GM23248 (cell line): Measurements from ENCODE around the gene MYBPH. TPM values are rescaled to one million over a fixed set of nuclear protein-coding genes. Genes with fewer than 3 reads are reported as not detected.

Source experiments
- DNase-seq: peaks from one replicate; pipeline ENCODE4 v3.0.0-alpha.2; 2015
- H2AFZ ChIP-seq: fragments of 200-600 bp; sonication (generic); 2 replicates; pipeline ENCODE4 v1.6.1; 2016; ENCODE audit warnings: antibody characterized with exemption
- H3F3A ChIP-seq: fragments of 200-600 bp; sonication (generic); 2 replicates; pipeline ENCODE4 v1.6.1; 2016; ENCODE audit warnings: mild to moderate bottlenecking, antibody characterized with exemption, mixed run types; ENCODE audit not compliant: insufficient read depth
- H3K27ac ChIP-seq: fragments of 200-600 bp; sonication (generic); 2 replicates; pipeline ENCODE4 v1.5.1; 2016; ENCODE audit warnings: mild to moderate bottlenecking
- H3K27me3 ChIP-seq: fragments of 200-600 bp; sonication (generic); replicated peaks from 2 replicates; pipeline ENCODE4 v1.6.1; 2016; ENCODE audit warnings: mild to moderate bottlenecking; ENCODE audit not compliant: insufficient read depth
- H3K36me3 ChIP-seq: fragments of 200-600 bp; sonication (generic); 2 replicates; pipeline ENCODE4 v1.6.1; 2016; ENCODE audit warnings: low read depth, mild to moderate bottlenecking
- H3K4me1 ChIP-seq: fragments of 200-600 bp; sonication (generic); 2 replicates; pipeline ENCODE4 v1.6.1; 2016; ENCODE audit warnings: mild to moderate bottlenecking; ENCODE audit not compliant: insufficient read depth
- H3K4me2 ChIP-seq: fragments of 200-600 bp; sonication (generic); one replicate; pipeline ENCODE4 v1.6.1; 2016; ENCODE audit warnings: mild to moderate bottlenecking; ENCODE audit not compliant: unreplicated experiment
- H3K4me3 ChIP-seq: fragments of 200-600 bp; sonication (generic); 2 replicates; pipeline ENCODE4 v1.5.1; 2016; ENCODE audit warnings: mild to moderate bottlenecking
- H3K79me2 ChIP-seq: fragments of 200-600 bp; sonication (generic); 2 replicates; pipeline ENCODE4 v1.6.1; 2016; ENCODE audit warnings: mild to moderate bottlenecking; ENCODE audit not compliant: insufficient read depth
- H3K9ac ChIP-seq: fragments of 200-600 bp; sonication (generic); 2 replicates; pipeline ENCODE4 v1.6.1; 2016; ENCODE audit warnings: mild to moderate bottlenecking
- H3K9me2 ChIP-seq: fragments of 200-600 bp; sonication (generic); 2 replicates; pipeline ENCODE4 v1.6.1; 2016; ENCODE audit warnings: mixed run types, mild to moderate bottlenecking, moderate library complexity; ENCODE audit not compliant: insufficient read depth
- H3K9me3 ChIP-seq: fragments of 200-600 bp; sonication (generic); one replicate; pipeline ENCODE4 v1.6.1; 2017; ENCODE audit warnings: low read depth
- H4K20me1 ChIP-seq: fragments of 200-600 bp; sonication (generic); 2 replicates; pipeline ENCODE4 v1.6.0; 2016; ENCODE audit not compliant: insufficient read depth
- EZH2 ChIP-seq: fragments of 200-600 bp; sonication (generic); IDR thresholded peaks from 2 replicates; pipeline ENCODE4 v1.6.1; 2018; ENCODE audit warnings: antibody characterized with exemption, mild to moderate bottlenecking; ENCODE audit not compliant: insufficient read depth, poor library complexity, severe bottlenecking
- EZH2phosphoT487 ChIP-seq: fragments of 200-600 bp; sonication (generic); IDR thresholded peaks from 2 replicates; pipeline ENCODE4 v1.6.1; 2018; ENCODE audit warnings: antibody characterized with exemption, moderate library complexity, mild to moderate bottlenecking, low read depth; ENCODE audit not compliant: insufficient read depth
- WGBS, 2 experiments: methylation state at CpG; one replicate each; pipeline ENCODE4 v1.1.6; 2015 to 2017; ENCODE audit warnings: low lambda C conversion rate in 2 of 2, low coverage in 1 of 2; ENCODE audit errors: missing lambda C conversion rate in 2 of 2; 5-methylcytosine and 5-hydroxymethylcytosine counted together
- in situ Hi-C: fragments of 300-500 bp; cut with MboI; formaldehyde crosslinking; loops from 2 replicates; pipeline ENCODE4 v1.15.0; 2020
- polyA plus RNA-seq: library from polyadenylated mRNA; unstranded; fragments of >200 nt; fragmentation: Nextera tagmentation; extraction: Ambion mirVana; gene quantifications from 2 replicates; pipeline ENCODE4 v1.2.1, GENCODE V29; 2016
- total RNA-seq: library from RNA; depleted of rRNA; stranded (reverse); fragments of >200 nt; shearing (Covaris generic); gene quantifications from 2 replicates; pipeline ENCODE4 v1.2.3, GENCODE V29; 2014

MYBPH gene
- total and polyA plus RNA-seq, 2 experiments from 2014 or later, result 0.11 to 0.34 TPM

GRCh38 chr1:203184467-203184866, 8.8 kb upstream of the MYBPH start:
- no peaks in the 10 kb centered on the region for H3K9me2 ChIP-seq
- H3F3A ChIP-seq, result no peaks in the 10 kb centered on the region
- no peaks in the 10 kb centered on the region for H3K36me3 ChIP-seq
- 79 to 85% methylated on average over 4 of the region's 4 CpGs for WGBS, 2 experiments
- DNase-seq, result no peak
- TF ChIP-seq EZH2phosphoT487 (no peak), EZH2 (no peak)
- H3K27me3 ChIP-seq, result no peaks in the 10 kb centered on the region
- H3K27ac ChIP-seq, result no peak overlapping the region
- H3K9ac ChIP-seq, result no peak overlapping the region
- no peaks in the 10 kb centered on the region for H3K79me2 ChIP-seq
- no peak overlapping the region for H3K4me2 ChIP-seq
- H4K20me1 ChIP-seq, result no peaks in the 10 kb centered on the region
- in situ Hi-C loops, result no loop called here
- H3K4me3 ChIP-seq, result no peak overlapping the region
- H2AFZ ChIP-seq, result no peak overlapping the region
- no peaks in the 10 kb centered on the region for H3K4me1 ChIP-seq
- no peaks in the 10 kb centered on the region for H3K9me3 ChIP-seq

- TF ChIP-seq EZH2phosphoT487 (no peak), EZH2 (no peak)
- no peak overlapping the region for H3K4me3 ChIP-seq
- WGBS, 2 experiments, result 81 to 83% methylated on average over 2 of the region's 2 CpGs
Measured at GRCh38 chr1:203183828-203184227, 8.2 kb upstream of the MYBPH start.

GRCh38 chr1:203182387-203182953, 6.8 kb upstream of the MYBPH start:
- H3K9ac ChIP-seq, result no peak overlapping the region
- TF ChIP-seq EZH2 (no peak), EZH2phosphoT487 (no peak)
- in situ Hi-C loops, result no loop called here
- no peak overlapping the region for H2AFZ ChIP-seq
- H3K4me2 ChIP-seq, result no peak overlapping the region
- DNase-seq, result no peak
- H3K4me1 ChIP-seq, result peaks cover 14% of the 10 kb centered on the region
- WGBS, 2 experiments, result 95 to 99% methylated on average over 7 of the region's 7 CpGs
- no peaks in the 10 kb centered on the region for H3K27me3 ChIP-seq
- H3K9me2 ChIP-seq, result no peaks in the 10 kb centered on the region
- H4K20me1 ChIP-seq, result no peaks in the 10 kb centered on the region
- H3K27ac ChIP-seq, result no peak overlapping the region
- no peaks in the 10 kb centered on the region for H3K36me3 ChIP-seq
- no peaks in the 10 kb centered on the region for H3K9me3 ChIP-seq
- H3K79me2 ChIP-seq, result no peaks in the 10 kb centered on the region
- peaks cover 11% of the 10 kb centered on the region for H3F3A ChIP-seq
- no peak overlapping the region for H3K4me3 ChIP-seq

More at GRCh38 chr1:203183828-203184227, 8.2 kb upstream of the MYBPH start:
- Histone ChIP-seq H3F3A (no peaks in the 10 kb centered on the region), H3K36me3 (no peaks in the 10 kb centered on the region), H3K27ac (no peak overlapping the region), H2AFZ (no peak overlapping the region), H3K4me1 (peaks cover under 1% of the 10 kb centered on the region; the same call in 1 of the 2 replicates), H3K9me2 (no peaks in the 10 kb centered on the region), H3K4me2 (no peak overlapping the region), H3K79me2 (no peaks in the 10 kb centered on the region), H3K27me3 (no peaks in the 10 kb centered on the region), H3K9ac (no peak overlapping the region), H4K20me1 (no peaks in the 10 kb centered on the region), H3K9me3 (no peaks in the 10 kb centered on the region)
- in situ Hi-C loops, result no loop called here
- DNase-seq, result no peak

GRCh38 chr1:203181586-203182386, 6.2 kb upstream of the MYBPH start:
- no peaks in the 10 kb centered on the region for H4K20me1 ChIP-seq
- H3K4me2 ChIP-seq, result no peak overlapping the region
- H3K27ac ChIP-seq, result no peak overlapping the region
- no peak for TF ChIP-seq EZH2
- TF ChIP-seq EZH2phosphoT487, result no peak
- no peaks in the 10 kb centered on the region for H3K36me3 ChIP-seq
- peaks cover 21% of the 10 kb centered on the region for H3K4me1 ChIP-seq
- H3K27me3 ChIP-seq, result no peaks in the 10 kb centered on the region
- H2AFZ ChIP-seq, result no peak overlapping the region
- in situ Hi-C loops, result no loop called here
- H3K9me2 ChIP-seq, result no peaks in the 10 kb centered on the region
- DNase-seq, result no peak
- no peak overlapping the region for H3K9ac ChIP-seq
- H3K9me3 ChIP-seq, result no peaks in the 10 kb centered on the region
- WGBS, 2 experiments, result 77 to 80% methylated on average over 10 of the region's 10 CpGs
- no peak overlapping the region for H3K4me3 ChIP-seq
- H3K79me2 ChIP-seq, result no peaks in the 10 kb centered on the region
- peaks cover 18% of the 10 kb centered on the region for H3F3A ChIP-seq
